K562 (cell line): ENCODE data around the gene FLVCR2. TPM values are rescaled to one million over a fixed set of nuclear protein-coding genes. Genes with fewer than 3 reads are reported as not detected.

Experiments
- ATAC-seq: fragments of 200-7000 bp; cut with Tn5 transposase; 3 replicates; pipeline ENCODE4 v1.9.1; 2020; ENCODE audit warnings: moderate library complexity
- BruUV-seq: library from RNA; stranded (reverse); fragments of 400-500 nt; replicated peaks from 2 replicates; lab custom pipeline; 2021; lab: Mats Ljungman, UMichigan
- CTCF ChIA-PET: fragments of 300-600 bp; formaldehyde crosslinking; extraction: SDS; loops from one replicate; lab custom pipeline; 2021; ENCODE audit warnings: low intra/inter-chr PET ratio; lab: Yijun Ruan, JAX
- POLR2A ChIA-PET: fragments of 300-600, 350-650 bp; sonication (Branson Sonifier 250); formaldehyde crosslinking; extraction: SDS; loops from one replicate; lab custom pipeline; 2021; ENCODE audit warnings: antibody characterized with exemption, inconsistent platforms; lab: Yijun Ruan, JAX
- DNase-seq, 4 experiments: peaks; one replicate each; pipeline versions ENCODE4 v3.0.0 to v3.0.0-alpha.2; 2011 to 2018; ENCODE audit warnings: low spot score in 3 of 4, mixed read lengths in 3 of 4; ENCODE audit errors: extremely low read depth in 1 of 4
- FAIRE-seq: peaks from 2 replicates; lab custom pipeline; 2011; peaks lifted over from hg19 to GRCh38; lab: Jason Lieb, UNC
- H2AFZ ChIP-seq: 2 replicates; pipeline ENCODE4 v1.6.0; 2011; ENCODE audit warnings: low read depth, low read length, control low read depth, inconsistent platforms
- H3K27ac ChIP-seq: fragments of 200-600 bp; 3 replicates; pipeline ENCODE4 v1.8.0; 2011; ENCODE audit warnings: low read depth, mild to moderate bottlenecking, control low read depth, inconsistent platforms, low read length, moderate library complexity, mixed read lengths; ENCODE audit errors: extremely low read depth
- H3K27me3 ChIP-seq, 2 experiments: fragments of 300-600 bp in 1 of 2; 2 replicates in 1 of 2; 3 replicates in 1 of 2; pipeline versions ENCODE4 v1.6.0 to v1.8.0; 2011; ENCODE audit warnings: inconsistent platforms in 2 of 2, low read length in 2 of 2, mild to moderate bottlenecking in 1 of 2, mixed read lengths in 1 of 2, moderate library complexity in 1 of 2; ENCODE audit not compliant: control insufficient read depth in 2 of 2, insufficient read depth in 2 of 2
- H3K36me3 ChIP-seq: fragments of 300-600 bp; 3 replicates; pipeline ENCODE4 v1.8.0; 2011; ENCODE audit warnings: mild to moderate bottlenecking, low read length, inconsistent platforms; ENCODE audit not compliant: control insufficient read depth, insufficient read depth
- H3K4me1 ChIP-seq, 2 experiments: fragments of 200-600 bp in 1 of 2; replicated peaks in 1 of 2; 2 replicates in 1 of 2; 3 replicates in 1 of 2; pipeline versions ENCODE4 v1.5.1 to v1.8.0; 2011; ENCODE audit warnings: inconsistent platforms in 2 of 2, low read length in 2 of 2, mild to moderate bottlenecking in 1 of 2, mixed read lengths in 1 of 2, moderate library complexity in 1 of 2; ENCODE audit not compliant: control insufficient read depth in 2 of 2, insufficient read depth in 2 of 2
- H3K4me2 ChIP-seq: 2 replicates; pipeline ENCODE4 v1.6.1; 2011; ENCODE audit warnings: low read length, control low read depth, inconsistent platforms, mixed read lengths; ENCODE audit not compliant: insufficient read depth
- H3K4me3 ChIP-seq: fragments of 200-600 bp; sonication (generic), shearing (Covaris generic); 2 replicates; pipeline ENCODE4 v1.5.1; 2016; ENCODE audit warnings: control low read depth, inconsistent platforms
- H3K79me2 ChIP-seq: fragments of 200-600 bp; 3 replicates; pipeline ENCODE4 v1.8.0; 2011; ENCODE audit warnings: low read length, inconsistent platforms; ENCODE audit not compliant: control insufficient read depth, insufficient read depth
- H3K9ac ChIP-seq, 2 experiments: 2 replicates each; pipeline versions ENCODE4 v1.6.0 to v1.6.1; 2011; ENCODE audit warnings: low read depth in 2 of 2, low read length in 2 of 2, control low read depth in 1 of 2, inconsistent platforms in 1 of 2, mild to moderate bottlenecking in 1 of 2, mixed read lengths in 1 of 2; ENCODE audit not compliant: insufficient read depth in 1 of 2
- H3K9me1 ChIP-seq: one replicate; pipeline ENCODE4 v1.6.0; 2011; ENCODE audit warnings: inconsistent platforms, mild to moderate bottlenecking, low read length, moderate library complexity; ENCODE audit not compliant: control insufficient read depth, insufficient read depth
- H3K9me3 ChIP-seq: replicated peaks from 2 replicates; pipeline ENCODE4 v1.5.1; 2011; ENCODE audit warnings: low read depth, low read length, inconsistent platforms; ENCODE audit not compliant: control insufficient read depth, insufficient read depth
- H4K20me1 ChIP-seq: replicated peaks from 2 replicates; pipeline ENCODE4 v1.6.1; 2011; ENCODE audit warnings: low read length, inconsistent platforms, mixed read lengths; ENCODE audit not compliant: control insufficient read depth, insufficient read depth
- ELF1 ChIP-seq: fragments of 200-800 bp; sonication (Bioruptor generic); IDR thresholded peaks from 2 replicates; pipeline ENCODE4 v1.6.1; 2016; ENCODE audit warnings: missing genetic modification characterization, missing compliant biosample characterization
- HDAC6 ChIP-seq: IDR thresholded peaks from 2 replicates; pipeline ENCODE4 v1.6.1; 2012; ENCODE audit warnings: low read depth, mild to moderate bottlenecking, control low read depth, inconsistent platforms, low read length, moderate library complexity
- SMAD1 ChIP-seq: fragments of 150-350 bp; IDR thresholded peaks from 2 replicates; pipeline ENCODE4 v1.6.1; 2014; ENCODE audit warnings: low read length, low read depth; ENCODE audit not compliant: partially characterized antibody
- ZEB2 ChIP-seq: fragments of 450-650 bp; IDR thresholded peaks from 2 replicates; pipeline ENCODE4 v1.6.1; 2016
- WGBS: fragments of 100-300 bp; shearing (Covaris generic); methylation state at CpG from one replicate; pipeline ENCODE4 v1.1.6; 2016; ENCODE audit warnings: low coverage, mixed read lengths; ENCODE audit not compliant: insufficient coverage; ENCODE audit errors: missing lambda C conversion rate; 5-methylcytosine and 5-hydroxymethylcytosine counted together
- in situ Hi-C: fragments of 300-500 bp; cut with MboI; formaldehyde crosslinking; loops from 4 replicates; pipeline ENCODE4 v1.15.0; 2018; ENCODE audit warnings: inconsistent platforms, mixed read lengths
- intact Hi-C: fragments of 100-400 bp; cut with micrococcal nuclease; formaldehyde crosslinking; loops from 2 replicates; pipeline ENCODE4 v1.14.2; 2022
- polyA plus RNA-seq, 8 experiments: library from polyadenylated mRNA; depleted of rRNA in 4 of 8; stranded (reverse) in 5 of 8; unstranded in 3 of 8; fragments of >200 nt; fragmentation: Nextera tagmentation in 2 of 8; fragmentation: Illumina TruSeq in 1 of 8; extraction: Ambion mirVana in 2 of 8; extraction: Trizol in 1 of 8; gene quantifications; 2 replicates each; pipeline versions ENCODE4 v1.2.1 to v1.2.3, GENCODE V29; 2011 to 2014; ENCODE audit warnings: inconsistent platforms in 1 of 8, missing spikeins in 1 of 8
- total RNA-seq, 7 experiments: library from RNA; depleted of rRNA in 6 of 7; stranded (reverse); fragments of >200 nt in 6 of 7; fragmentation: Illumina TruSeq in 2 of 7; extraction: Trizol in 2 of 7; gene quantifications; 2 replicates each; pipeline versions ENCODE4 v1.2.1 to v1.2.3, GENCODE V29; 2011 to 2021; ENCODE audit warnings: low replicate concordance in 1 of 7
- TF ChIP-seq, protein P1 (sequence below): fragments of 450-650 bp; IDR thresholded peaks from 2 replicates; pipeline ENCODE4 v1.6.1; 2016
- TF ChIP-seq, protein P2 (sequence below), 2 experiments: fragments of 150-350 bp in 1 of 2; IDR thresholded peaks; 2 replicates each; pipeline ENCODE4 v1.6.1; 2012 to 2016; ENCODE audit warnings: low read depth in 2 of 2, low read length in 2 of 2, mild to moderate bottlenecking in 1 of 2, moderate library complexity in 1 of 2
- TF ChIP-seq, protein P3 (sequence below): IDR thresholded peaks from 2 replicates; pipeline ENCODE4 v1.6.1; 2014; ENCODE audit warnings: antibody characterized with exemption
- TF ChIP-seq, protein P4 (sequence below): fragments of 250-450 bp; sonication (Bioruptor Pico); IDR thresholded peaks from 2 replicates; pipeline ENCODE4 v1.8.0; 2022; ENCODE audit warnings: moderate library complexity, mild to moderate bottlenecking, inconsistent platforms

Gene FLVCR2
- total and polyA plus RNA-seq, 9 of the 15 experiments (the other 6 are each of a cell fraction or from before 2014, with no cell fraction given): 1.5 TPM; not detected in 8

DNA sequence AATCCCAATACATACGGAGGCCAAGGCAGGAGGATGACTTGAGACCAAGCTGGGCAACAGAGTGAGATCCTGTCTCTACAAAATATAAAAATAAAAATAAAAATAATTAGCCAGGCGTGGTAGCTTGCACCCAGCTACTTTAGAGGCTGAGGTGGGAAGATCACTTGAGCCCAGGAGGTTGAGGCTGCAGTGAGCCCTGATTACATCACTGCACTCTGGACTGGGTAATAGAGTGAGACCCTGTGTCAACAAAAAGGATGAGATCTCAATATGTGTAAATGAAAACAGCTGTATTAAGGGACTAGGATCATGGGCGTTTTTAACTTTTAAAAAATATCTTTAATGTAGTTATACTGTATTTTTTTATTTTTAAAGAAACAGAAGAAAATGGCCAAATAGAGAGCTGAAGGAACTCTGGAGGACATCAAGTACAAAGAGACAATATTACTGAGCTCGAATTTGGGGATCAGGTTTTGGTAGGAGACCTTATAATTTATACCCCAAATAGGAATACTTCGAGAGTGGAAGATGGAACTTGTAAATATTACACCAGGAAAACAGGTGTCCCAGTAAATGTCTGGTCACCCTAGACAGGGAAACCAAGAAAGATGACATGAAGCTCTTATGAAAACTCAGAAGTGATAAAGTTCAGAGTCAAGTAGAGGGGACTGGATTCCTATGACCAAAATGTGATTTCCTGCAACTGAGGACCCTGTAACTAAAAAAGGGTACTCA, 43.1 kb upstream of the FLVCR2 start:
- intact Hi-C loops: no loop called here
- POLR2A ChIA-PET: interaction anchor here (0.6 to 1.4 kb wide), 3 partner anchors 12 to 207 kb away, joined by 3 to 5 read pairs (median 3); no protein-coding TSS in a partner anchor
- no peak overlapping the region for H3K4me2 ChIP-seq
- BruUV-seq: no TSS peak
- no peak overlapping the region for H3K4me3 ChIP-seq
- H3K27ac ChIP-seq: no peak overlapping the region
- H2AFZ ChIP-seq: no peak overlapping the region
- H4K20me1 ChIP-seq: no peaks in the 10 kb centered on the region
- FAIRE-seq (no peak), ATAC-seq (no peak), DNase-seq (no peak)
- whole genome bisulfite sequencing: 12% methylated on average over 5 of the region's 5 CpGs
- no peaks in the 10 kb centered on the region for H3K9me3 ChIP-seq
- in situ Hi-C loops: no loop called here
- H3K4me1 ChIP-seq: peaks cover 7 to 20% of the 10 kb centered on the region in 2 experiments; a peak in 4 of 5 replicates
- H3K79me2 ChIP-seq: no peaks in the 10 kb centered on the region
- no peaks in the 10 kb centered on the region for H3K9me1 ChIP-seq
- H3K36me3 ChIP-seq: no peaks in the 10 kb centered on the region
- H3K27me3 ChIP-seq: no peaks in the 10 kb centered on the region
- CTCF ChIA-PET: no interaction called here
- H3K9ac ChIP-seq: no peak overlapping the region
- TF ChIP-seq, protein P1, sequence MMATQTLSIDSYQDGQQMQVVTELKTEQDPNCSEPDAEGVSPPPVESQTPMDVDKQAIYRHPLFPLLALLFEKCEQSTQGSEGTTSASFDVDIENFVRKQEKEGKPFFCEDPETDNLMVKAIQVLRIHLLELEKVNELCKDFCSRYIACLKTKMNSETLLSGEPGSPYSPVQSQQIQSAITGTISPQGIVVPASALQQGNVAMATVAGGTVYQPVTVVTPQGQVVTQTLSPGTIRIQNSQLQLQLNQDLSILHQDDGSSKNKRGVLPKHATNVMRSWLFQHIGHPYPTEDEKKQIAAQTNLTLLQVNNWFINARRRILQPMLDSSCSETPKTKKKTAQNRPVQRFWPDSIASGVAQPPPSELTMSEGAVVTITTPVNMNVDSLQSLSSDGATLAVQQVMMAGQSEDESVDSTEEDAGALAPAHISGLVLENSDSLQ: no peak
- TF ChIP-seq, protein P2, sequence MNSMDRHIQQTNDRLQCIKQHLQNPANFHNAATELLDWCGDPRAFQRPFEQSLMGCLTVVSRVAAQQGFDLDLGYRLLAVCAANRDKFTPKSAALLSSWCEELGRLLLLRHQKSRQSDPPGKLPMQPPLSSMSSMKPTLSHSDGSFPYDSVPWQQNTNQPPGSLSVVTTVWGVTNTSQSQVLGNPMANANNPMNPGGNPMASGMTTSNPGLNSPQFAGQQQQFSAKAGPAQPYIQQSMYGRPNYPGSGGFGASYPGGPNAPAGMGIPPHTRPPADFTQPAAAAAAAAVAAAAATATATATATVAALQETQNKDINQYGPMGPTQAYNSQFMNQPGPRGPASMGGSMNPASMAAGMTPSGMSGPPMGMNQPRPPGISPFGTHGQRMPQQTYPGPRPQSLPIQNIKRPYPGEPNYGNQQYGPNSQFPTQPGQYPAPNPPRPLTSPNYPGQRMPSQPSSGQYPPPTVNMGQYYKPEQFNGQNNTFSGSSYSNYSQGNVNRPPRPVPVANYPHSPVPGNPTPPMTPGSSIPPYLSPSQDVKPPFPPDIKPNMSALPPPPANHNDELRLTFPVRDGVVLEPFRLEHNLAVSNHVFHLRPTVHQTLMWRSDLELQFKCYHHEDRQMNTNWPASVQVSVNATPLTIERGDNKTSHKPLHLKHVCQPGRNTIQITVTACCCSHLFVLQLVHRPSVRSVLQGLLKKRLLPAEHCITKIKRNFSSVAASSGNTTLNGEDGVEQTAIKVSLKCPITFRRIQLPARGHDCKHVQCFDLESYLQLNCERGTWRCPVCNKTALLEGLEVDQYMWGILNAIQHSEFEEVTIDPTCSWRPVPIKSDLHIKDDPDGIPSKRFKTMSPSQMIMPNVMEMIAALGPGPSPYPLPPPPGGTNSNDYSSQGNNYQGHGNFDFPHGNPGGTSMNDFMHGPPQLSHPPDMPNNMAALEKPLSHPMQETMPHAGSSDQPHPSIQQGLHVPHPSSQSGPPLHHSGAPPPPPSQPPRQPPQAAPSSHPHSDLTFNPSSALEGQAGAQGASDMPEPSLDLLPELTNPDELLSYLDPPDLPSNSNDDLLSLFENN (IDR thresholded peaks at IDR 0.05; ENCODE audit: low read depth in 2 of 2, low read length in 2 of 2): no peak
- TF ChIP-seq ELF1 (tag) (no peak), HDAC6 (no peak), SMAD1 (no peak), ZEB2 (no peak)
- TF ChIP-seq, protein P3, sequence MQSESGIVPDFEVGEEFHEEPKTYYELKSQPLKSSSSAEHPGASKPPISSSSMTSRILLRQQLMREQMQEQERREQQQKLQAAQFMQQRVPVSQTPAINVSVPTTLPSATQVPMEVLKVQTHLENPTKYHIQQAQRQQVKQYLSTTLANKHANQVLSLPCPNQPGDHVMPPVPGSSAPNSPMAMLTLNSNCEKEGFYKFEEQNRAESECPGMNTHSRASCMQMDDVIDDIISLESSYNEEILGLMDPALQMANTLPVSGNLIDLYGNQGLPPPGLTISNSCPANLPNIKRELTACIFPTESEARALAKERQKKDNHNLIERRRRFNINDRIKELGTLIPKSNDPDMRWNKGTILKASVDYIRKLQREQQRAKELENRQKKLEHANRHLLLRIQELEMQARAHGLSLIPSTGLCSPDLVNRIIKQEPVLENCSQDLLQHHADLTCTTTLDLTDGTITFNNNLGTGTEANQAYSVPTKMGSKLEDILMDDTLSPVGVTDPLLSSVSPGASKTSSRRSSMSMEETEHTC: no peak
- TF ChIP-seq, protein P4, sequence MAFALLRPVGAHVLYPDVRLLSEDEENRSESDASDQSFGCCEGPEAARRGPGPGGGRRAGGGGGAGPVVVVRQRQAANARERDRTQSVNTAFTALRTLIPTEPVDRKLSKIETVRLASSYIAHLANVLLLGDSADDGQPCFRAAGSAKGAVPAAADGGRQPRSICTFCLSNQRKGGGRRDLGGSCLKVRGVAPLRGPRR (CRISPR knock-in tag): no peak
